ENCODE results near the gene TMEM220. TPM values are rescaled to one million over a fixed set of nuclear protein-coding genes. Genes with fewer than 3 reads are reported as not detected.

TMEM220 gene
- polyA plus RNA-seq, 1 donor: 39.7 TPM

- Histone ChIP-seq H3K27me3 (ENCODE audit: control insufficient read depth, insufficient read depth, low read length) (no peaks in the 10 kb centered on the region), H3K27ac (ENCODE audit: low read length) (peak overlapping the region; percentile 86), H3K4me3 (ENCODE audit: low read length) (no peak overlapping the region), H3K9me3 (ENCODE audit: control insufficient read depth, low read depth, low read length) (no peaks in the 10 kb centered on the region), H3K36me3 (ENCODE audit: control insufficient read depth, insufficient read depth, low read length) (no peaks in the 10 kb centered on the region), H3K4me1 (ENCODE audit: control insufficient read depth, insufficient read depth, low read length) (peaks cover 30% of the 10 kb centered on the region)
- DNase-seq: peak in 1 of 2 donors; percentile 77
- no CpG with 5 or more reads among the region's 7 CpGs for WGBS (ENCODE audit: insufficient coverage, low lambda C conversion rate)
Measured at GRCh38 chr17:10744501-10745000, 14.7 kb upstream of the TMEM220 start.

DNA sequence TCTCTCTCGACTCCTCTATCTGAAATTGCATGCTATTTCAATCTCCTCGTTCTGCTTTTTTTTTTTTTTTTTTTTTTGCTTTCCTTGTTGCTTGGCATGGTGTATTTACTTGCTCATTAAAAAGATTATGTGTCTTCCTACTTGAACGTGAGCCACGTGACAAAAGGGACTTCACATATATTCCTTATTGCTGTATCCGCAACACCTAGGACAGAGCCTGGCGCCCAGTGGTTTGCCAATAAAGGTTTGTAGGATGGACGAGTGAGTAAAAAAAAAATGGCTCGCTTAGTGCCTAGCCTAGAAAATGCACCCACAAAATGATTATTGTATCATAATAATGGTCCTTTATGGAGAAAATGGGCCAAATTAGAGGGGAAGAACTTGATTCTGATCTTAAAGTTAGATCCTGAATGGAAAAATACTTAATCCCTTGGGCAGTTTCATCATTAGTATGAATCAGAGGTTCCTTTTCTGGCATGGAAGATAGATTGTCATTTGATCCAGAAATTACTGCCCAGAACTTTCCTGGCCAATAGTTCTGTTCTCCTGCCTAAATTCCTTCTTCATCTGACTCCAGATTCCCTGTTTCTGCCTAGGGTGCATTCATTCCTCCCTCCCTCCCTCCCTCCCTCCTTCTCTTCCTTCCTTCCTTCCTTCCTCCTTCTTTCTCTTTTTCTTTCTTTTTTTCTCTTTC lies 13.6 kb upstream of the TMEM220 start:
- no peaks in the 10 kb centered on the region for H3K9me3 ChIP-seq (ENCODE audit: control insufficient read depth, low read depth, low read length)
- no peak overlapping the region for H3K4me3 ChIP-seq (ENCODE audit: low read length)
- DNase-seq: no peak
- H3K36me3 ChIP-seq (ENCODE audit: control insufficient read depth, insufficient read depth, low read length): no peaks in the 10 kb centered on the region
- WGBS (ENCODE audit: insufficient coverage, low lambda C conversion rate): 83% methylated on average over 3 of the region's 8 CpGs
- H3K27ac ChIP-seq (ENCODE audit: low read length): no peak overlapping the region
- H3K27me3 ChIP-seq (ENCODE audit: control insufficient read depth, insufficient read depth, low read length): no peaks in the 10 kb centered on the region
- peaks cover 37% of the 10 kb centered on the region for H3K4me1 ChIP-seq (ENCODE audit: control insufficient read depth, insufficient read depth, low read length)

- peaks cover 47% of the 10 kb centered on the region for H3K4me1 ChIP-seq (ENCODE audit: control insufficient read depth, insufficient read depth, low read length)
- H3K36me3 ChIP-seq (ENCODE audit: control insufficient read depth, insufficient read depth, low read length): no peaks in the 10 kb centered on the region
- no peak for DNase-seq
- no peak overlapping the region for H3K4me3 ChIP-seq (ENCODE audit: low read length)
- no peaks in the 10 kb centered on the region for H3K9me3 ChIP-seq (ENCODE audit: control insufficient read depth, low read depth, low read length)
- H3K27ac ChIP-seq (ENCODE audit: low read length): no peak overlapping the region
- no CpG with 5 or more reads among the region's 6 CpGs for WGBS (ENCODE audit: insufficient coverage, low lambda C conversion rate)
- no peaks in the 10 kb centered on the region for H3K27me3 ChIP-seq (ENCODE audit: control insufficient read depth, insufficient read depth, low read length)
Measured at GRCh38 chr17:10742431-10742830, 12.6 kb upstream of the TMEM220 start.

DNA sequence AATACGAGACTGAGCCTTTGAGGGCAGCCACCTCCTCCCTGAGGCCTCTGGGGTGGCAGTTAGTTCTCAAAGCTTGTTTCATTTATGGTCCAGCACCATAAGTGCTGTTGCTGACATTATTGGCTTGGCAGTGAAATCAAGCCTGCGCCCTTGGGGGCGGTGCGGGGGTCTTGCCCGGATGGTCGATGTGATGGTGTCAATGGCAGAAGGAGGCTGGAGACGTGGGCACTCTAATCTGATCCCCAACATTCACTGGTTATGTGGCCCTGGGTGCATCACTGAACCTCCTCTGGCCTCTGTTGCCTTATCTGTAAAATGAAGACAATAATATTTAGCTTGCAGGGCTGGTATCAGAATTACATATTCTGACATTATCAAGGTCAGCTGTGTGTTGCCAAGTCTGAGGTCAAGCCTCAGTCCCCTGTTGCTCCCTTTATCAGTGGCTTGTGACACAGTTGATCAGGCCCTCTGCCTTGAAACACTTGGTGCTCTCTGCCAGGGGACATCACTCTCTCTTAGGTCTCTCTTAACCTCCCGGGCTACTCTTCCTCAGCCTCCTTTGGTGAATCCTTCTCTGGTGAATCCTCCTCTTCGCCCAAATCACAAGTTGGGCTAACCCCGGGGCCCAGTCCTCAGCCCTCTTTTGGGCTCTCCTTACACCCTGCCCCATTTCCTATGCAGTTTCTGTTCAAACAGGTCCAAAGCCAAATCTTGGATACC lies 11.8 kb upstream of the TMEM220 start:
- 100% methylated on average over 2 of the region's 10 CpGs for WGBS (ENCODE audit: insufficient coverage, low lambda C conversion rate)
- Histone ChIP-seq H3K36me3 (ENCODE audit: control insufficient read depth, insufficient read depth, low read length) (no peaks in the 10 kb centered on the region), H3K27me3 (ENCODE audit: control insufficient read depth, insufficient read depth, low read length) (no peaks in the 10 kb centered on the region), H3K4me3 (ENCODE audit: low read length) (no peak overlapping the region), H3K9me3 (ENCODE audit: control insufficient read depth, low read depth, low read length) (no peaks in the 10 kb centered on the region), H3K4me1 (ENCODE audit: control insufficient read depth, insufficient read depth, low read length) (peaks cover 51% of the 10 kb centered on the region), H3K27ac (ENCODE audit: low read length) (no peak overlapping the region)
- no peak for DNase-seq

GRCh38 chr17:10739386-10739785 lies 9.6 kb upstream of the TMEM220 start:
- peak in 1 of 2 donors; percentile 50 for DNase-seq
- no CpG with 5 or more reads among the region's 5 CpGs for WGBS (ENCODE audit: insufficient coverage, low lambda C conversion rate)
- no peaks in the 10 kb centered on the region for H3K27me3 ChIP-seq (ENCODE audit: control insufficient read depth, insufficient read depth, low read length)
- H3K4me3 ChIP-seq (ENCODE audit: low read length): no peak overlapping the region
- H3K4me1 ChIP-seq (ENCODE audit: control insufficient read depth, insufficient read depth, low read length): peaks cover 42% of the 10 kb centered on the region
- H3K36me3 ChIP-seq (ENCODE audit: control insufficient read depth, insufficient read depth, low read length): no peaks in the 10 kb centered on the region
- no peaks in the 10 kb centered on the region for H3K9me3 ChIP-seq (ENCODE audit: control insufficient read depth, low read depth, low read length)
- H3K27ac ChIP-seq (ENCODE audit: low read length): peak overlapping the region; percentile 53

GRCh38 chr17:10738521-10739258 lies 8.9 kb upstream of the TMEM220 start:
- H3K4me3 ChIP-seq (ENCODE audit: low read length): no peak overlapping the region
- WGBS (ENCODE audit: insufficient coverage, low lambda C conversion rate): 75% methylated on average over 1 of the region's 5 CpGs
- H3K9me3 ChIP-seq (ENCODE audit: control insufficient read depth, low read depth, low read length): no peaks in the 10 kb centered on the region
- no peaks in the 10 kb centered on the region for H3K36me3 ChIP-seq (ENCODE audit: control insufficient read depth, insufficient read depth, low read length)
- H3K27me3 ChIP-seq (ENCODE audit: control insufficient read depth, insufficient read depth, low read length): no peaks in the 10 kb centered on the region
- H3K4me1 ChIP-seq (ENCODE audit: control insufficient read depth, insufficient read depth, low read length): peaks cover 44% of the 10 kb centered on the region
- peak overlapping the region; percentile 96 for H3K27ac ChIP-seq (ENCODE audit: low read length)
- DNase-seq: peak in 1 of 2 donors; percentile 80

GRCh38 chr17:10737736-10738135 lies 7.9 kb upstream of the TMEM220 start:
- WGBS (ENCODE audit: insufficient coverage, low lambda C conversion rate): no CpG with 5 or more reads among the region's 3 CpGs
- no peak overlapping the region for H3K4me3 ChIP-seq (ENCODE audit: low read length)
- no peaks in the 10 kb centered on the region for H3K9me3 ChIP-seq (ENCODE audit: control insufficient read depth, low read depth, low read length)
- peaks cover 46% of the 10 kb centered on the region for H3K4me1 ChIP-seq (ENCODE audit: control insufficient read depth, insufficient read depth, low read length)
- DNase-seq: peak in 1 of 2 donors; percentile 77
- no peaks in the 10 kb centered on the region for H3K36me3 ChIP-seq (ENCODE audit: control insufficient read depth, insufficient read depth, low read length)
- H3K27me3 ChIP-seq (ENCODE audit: control insufficient read depth, insufficient read depth, low read length): no peaks in the 10 kb centered on the region
- H3K27ac ChIP-seq (ENCODE audit: low read length): peak overlapping the region; percentile 96

DNA sequence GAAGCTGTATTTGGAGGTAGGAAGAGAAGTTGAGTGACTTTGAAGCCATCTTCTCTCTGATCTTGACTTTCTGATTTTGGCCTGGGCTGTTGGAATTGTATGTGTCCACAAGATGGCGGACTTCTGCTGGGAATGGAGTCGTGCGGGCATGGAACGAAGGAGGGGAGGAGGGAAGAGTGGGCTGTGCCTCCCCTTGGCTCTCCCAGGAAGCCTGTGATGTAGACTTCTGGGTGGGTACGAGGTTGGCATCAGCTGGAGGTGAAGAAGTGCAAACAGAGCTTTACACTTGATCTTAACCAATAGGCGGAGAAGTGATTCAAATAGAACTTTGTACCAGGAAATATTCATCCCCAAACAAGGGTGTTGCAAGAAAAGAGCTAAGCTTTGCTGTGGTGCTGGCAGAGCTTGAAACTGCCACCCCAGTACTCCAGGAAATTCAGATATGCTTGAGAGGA lies 7.4 kb upstream of the TMEM220 start:
- Histone ChIP-seq H3K4me3 (ENCODE audit: low read length) (no peak overlapping the region), H3K27ac (ENCODE audit: low read length) (peak overlapping the region; percentile 96), H3K9me3 (ENCODE audit: control insufficient read depth, low read depth, low read length) (no peaks in the 10 kb centered on the region), H3K36me3 (ENCODE audit: control insufficient read depth, insufficient read depth, low read length) (no peaks in the 10 kb centered on the region), H3K4me1 (ENCODE audit: control insufficient read depth, insufficient read depth, low read length) (peaks cover 51% of the 10 kb centered on the region), H3K27me3 (ENCODE audit: control insufficient read depth, insufficient read depth, low read length) (no peaks in the 10 kb centered on the region)
- WGBS (ENCODE audit: insufficient coverage, low lambda C conversion rate): no CpG with 5 or more reads among the region's 6 CpGs
- peak; percentile 93 to 96 for DNase-seq

GRCh38 chr17:10735821-10736220 lies 6.0 kb upstream of the TMEM220 start:
- no CpG with 5 or more reads among the region's 4 CpGs for WGBS (ENCODE audit: insufficient coverage, low lambda C conversion rate)
- H3K4me3 ChIP-seq (ENCODE audit: low read length): no peak overlapping the region
- H3K27ac ChIP-seq (ENCODE audit: low read length): no peak overlapping the region
- H3K9me3 ChIP-seq (ENCODE audit: control insufficient read depth, low read depth, low read length): no peaks in the 10 kb centered on the region
- no peaks in the 10 kb centered on the region for H3K36me3 ChIP-seq (ENCODE audit: control insufficient read depth, insufficient read depth, low read length)
- DNase-seq: no peak
- H3K4me1 ChIP-seq (ENCODE audit: control insufficient read depth, insufficient read depth, low read length): peaks cover 55% of the 10 kb centered on the region
- H3K27me3 ChIP-seq (ENCODE audit: control insufficient read depth, insufficient read depth, low read length): no peaks in the 10 kb centered on the region

DNA sequence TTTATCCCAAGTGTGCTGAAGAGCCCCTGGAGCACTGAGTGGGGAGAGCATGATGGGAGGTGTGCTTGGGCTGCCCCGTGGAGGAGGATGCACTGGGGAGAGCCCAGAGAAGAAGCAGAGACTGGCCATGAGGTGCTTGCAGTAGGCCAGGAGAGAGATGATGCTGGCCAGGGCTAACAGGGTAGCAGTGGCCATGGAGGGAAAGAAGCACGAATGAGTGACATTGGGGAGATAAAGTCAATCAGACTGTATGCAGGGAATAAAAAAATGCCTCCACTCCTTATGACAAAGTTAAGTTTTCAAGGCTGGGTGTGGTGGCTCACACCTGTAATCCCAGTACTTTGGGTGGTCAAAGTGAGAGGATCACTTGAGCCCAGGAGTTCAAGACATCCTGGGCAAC lies 5.4 kb upstream of the TMEM220 start:
- WGBS (ENCODE audit: insufficient coverage, low lambda C conversion rate): no CpG with 5 or more reads among the region's 2 CpGs
- Histone ChIP-seq H3K4me3 (ENCODE audit: low read length) (no peak overlapping the region), H3K4me1 (ENCODE audit: control insufficient read depth, insufficient read depth, low read length) (peaks cover 55% of the 10 kb centered on the region), H3K27me3 (ENCODE audit: control insufficient read depth, insufficient read depth, low read length) (no peaks in the 10 kb centered on the region), H3K9me3 (ENCODE audit: control insufficient read depth, low read depth, low read length) (no peaks in the 10 kb centered on the region), H3K27ac (ENCODE audit: low read length) (no peak overlapping the region), H3K36me3 (ENCODE audit: control insufficient read depth, insufficient read depth, low read length) (no peaks in the 10 kb centered on the region)
- no peak for DNase-seq
